ENCODE results near the gene CAPRIN2. TPM values are rescaled to one million over a fixed set of nuclear protein-coding genes. Genes with fewer than 3 reads are reported as not detected.

CAPRIN2 gene
- total and polyA plus RNA-seq, 2 experiments from 2014 or later: 36.5 to 41.3 TPM

DNA sequence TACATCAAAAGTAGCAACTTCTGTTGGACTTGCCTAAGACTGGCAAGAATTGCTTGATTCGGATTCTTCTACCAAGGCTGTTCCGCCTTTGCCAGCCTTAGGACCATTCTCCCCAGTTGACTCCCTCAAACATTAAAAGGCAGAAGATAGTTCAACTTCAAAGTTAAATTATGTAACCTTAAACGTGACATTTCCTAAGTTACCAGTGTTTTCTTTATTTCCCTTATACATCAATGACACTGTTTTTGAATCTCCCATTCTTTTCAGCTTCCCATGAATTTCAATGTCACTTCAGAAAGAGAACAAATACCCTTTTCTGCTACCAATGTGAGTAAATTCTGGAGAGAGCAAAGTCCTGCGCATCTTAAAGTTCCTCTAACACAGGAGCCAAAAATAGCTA, 25.2 kb downstream of the CAPRIN2 start (continued):
- TF ChIP-seq ZNF331 (CRISPR knock-in tag; IDR thresholded peaks at IDR 0.05; ENCODE audit: low read depth) (no peak), STAT1 (IDR thresholded peaks at IDR 0.05; ENCODE audit: unreplicated experiment) (no peak)
- TF ChIP-seq, protein P1, sequence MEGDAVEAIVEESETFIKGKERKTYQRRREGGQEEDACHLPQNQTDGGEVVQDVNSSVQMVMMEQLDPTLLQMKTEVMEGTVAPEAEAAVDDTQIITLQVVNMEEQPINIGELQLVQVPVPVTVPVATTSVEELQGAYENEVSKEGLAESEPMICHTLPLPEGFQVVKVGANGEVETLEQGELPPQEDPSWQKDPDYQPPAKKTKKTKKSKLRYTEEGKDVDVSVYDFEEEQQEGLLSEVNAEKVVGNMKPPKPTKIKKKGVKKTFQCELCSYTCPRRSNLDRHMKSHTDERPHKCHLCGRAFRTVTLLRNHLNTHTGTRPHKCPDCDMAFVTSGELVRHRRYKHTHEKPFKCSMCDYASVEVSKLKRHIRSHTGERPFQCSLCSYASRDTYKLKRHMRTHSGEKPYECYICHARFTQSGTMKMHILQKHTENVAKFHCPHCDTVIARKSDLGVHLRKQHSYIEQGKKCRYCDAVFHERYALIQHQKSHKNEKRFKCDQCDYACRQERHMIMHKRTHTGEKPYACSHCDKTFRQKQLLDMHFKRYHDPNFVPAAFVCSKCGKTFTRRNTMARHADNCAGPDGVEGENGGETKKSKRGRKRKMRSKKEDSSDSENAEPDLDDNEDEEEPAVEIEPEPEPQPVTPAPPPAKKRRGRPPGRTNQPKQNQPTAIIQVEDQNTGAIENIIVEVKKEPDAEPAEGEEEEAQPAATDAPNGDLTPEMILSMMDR (conservative IDR thresholded peaks at IDR 0.05; ENCODE audit: low read depth in 2 of 2): no peak

DNA sequence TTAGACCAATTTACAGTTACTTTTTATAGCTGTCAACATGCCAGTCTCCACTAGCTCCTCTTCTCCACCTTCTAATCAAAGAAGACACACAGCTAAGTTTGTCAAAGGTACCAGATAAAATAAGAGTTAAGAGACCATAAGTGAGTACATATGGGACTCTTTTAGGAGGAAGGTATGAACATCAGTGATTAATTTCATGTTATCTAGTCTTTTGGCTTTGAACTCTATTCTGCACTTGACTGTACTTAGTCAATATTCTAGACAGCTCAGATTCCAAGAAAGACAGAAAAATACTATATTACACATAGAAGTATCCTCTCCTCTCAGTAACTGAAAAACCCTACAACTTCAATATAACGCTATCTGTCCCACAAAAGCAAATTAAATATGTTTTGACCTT, 28.1 kb downstream of the CAPRIN2 start:
- TF ChIP-seq EZH2phosphoT487 (IDR thresholded peaks at IDR 0.05; ENCODE audit: unreplicated experiment): no peak
- TF ChIP-seq JUNB (IDR thresholded peaks at IDR 0.05; ENCODE audit: unreplicated experiment): no peak
- no peak for TF ChIP-seq ZNF114 (CRISPR knock-in tag; IDR thresholded peaks at IDR 0.05)
- no peak for TF ChIP-seq CREB1 (CRISPR knock-in tag; IDR thresholded peaks at IDR 0.05; ENCODE audit: low read depth)
- no peak for TF ChIP-seq STAT1 (IDR thresholded peaks at IDR 0.05; ENCODE audit: unreplicated experiment)
- no peak for TF ChIP-seq NANOG (IDR thresholded peaks at IDR 0.05; ENCODE audit: borderline replicate concordance)
- TF ChIP-seq EZH2 (IDR thresholded peaks at IDR 0.05; ENCODE audit: low read depth, unreplicated experiment): no peak
- TF ChIP-seq, protein P2, sequence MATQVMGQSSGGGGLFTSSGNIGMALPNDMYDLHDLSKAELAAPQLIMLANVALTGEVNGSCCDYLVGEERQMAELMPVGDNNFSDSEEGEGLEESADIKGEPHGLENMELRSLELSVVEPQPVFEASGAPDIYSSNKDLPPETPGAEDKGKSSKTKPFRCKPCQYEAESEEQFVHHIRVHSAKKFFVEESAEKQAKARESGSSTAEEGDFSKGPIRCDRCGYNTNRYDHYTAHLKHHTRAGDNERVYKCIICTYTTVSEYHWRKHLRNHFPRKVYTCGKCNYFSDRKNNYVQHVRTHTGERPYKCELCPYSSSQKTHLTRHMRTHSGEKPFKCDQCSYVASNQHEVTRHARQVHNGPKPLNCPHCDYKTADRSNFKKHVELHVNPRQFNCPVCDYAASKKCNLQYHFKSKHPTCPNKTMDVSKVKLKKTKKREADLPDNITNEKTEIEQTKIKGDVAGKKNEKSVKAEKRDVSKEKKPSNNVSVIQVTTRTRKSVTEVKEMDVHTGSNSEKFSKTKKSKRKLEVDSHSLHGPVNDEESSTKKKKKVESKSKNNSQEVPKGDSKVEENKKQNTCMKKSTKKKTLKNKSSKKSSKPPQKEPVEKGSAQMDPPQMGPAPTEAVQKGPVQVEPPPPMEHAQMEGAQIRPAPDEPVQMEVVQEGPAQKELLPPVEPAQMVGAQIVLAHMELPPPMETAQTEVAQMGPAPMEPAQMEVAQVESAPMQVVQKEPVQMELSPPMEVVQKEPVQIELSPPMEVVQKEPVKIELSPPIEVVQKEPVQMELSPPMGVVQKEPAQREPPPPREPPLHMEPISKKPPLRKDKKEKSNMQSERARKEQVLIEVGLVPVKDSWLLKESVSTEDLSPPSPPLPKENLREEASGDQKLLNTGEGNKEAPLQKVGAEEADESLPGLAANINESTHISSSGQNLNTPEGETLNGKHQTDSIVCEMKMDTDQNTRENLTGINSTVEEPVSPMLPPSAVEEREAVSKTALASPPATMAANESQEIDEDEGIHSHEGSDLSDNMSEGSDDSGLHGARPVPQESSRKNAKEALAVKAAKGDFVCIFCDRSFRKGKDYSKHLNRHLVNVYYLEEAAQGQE (IDR thresholded peaks at IDR 0.05; ENCODE audit: unreplicated experiment): no peak
- TF ChIP-seq, protein P3, sequence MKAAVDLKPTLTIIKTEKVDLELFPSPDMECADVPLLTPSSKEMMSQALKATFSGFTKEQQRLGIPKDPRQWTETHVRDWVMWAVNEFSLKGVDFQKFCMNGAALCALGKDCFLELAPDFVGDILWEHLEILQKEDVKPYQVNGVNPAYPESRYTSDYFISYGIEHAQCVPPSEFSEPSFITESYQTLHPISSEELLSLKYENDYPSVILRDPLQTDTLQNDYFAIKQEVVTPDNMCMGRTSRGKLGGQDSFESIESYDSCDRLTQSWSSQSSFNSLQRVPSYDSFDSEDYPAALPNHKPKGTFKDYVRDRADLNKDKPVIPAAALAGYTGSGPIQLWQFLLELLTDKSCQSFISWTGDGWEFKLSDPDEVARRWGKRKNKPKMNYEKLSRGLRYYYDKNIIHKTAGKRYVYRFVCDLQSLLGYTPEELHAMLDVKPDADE (IDR thresholded peaks at IDR 0.05): no peak
- ATAC-seq (no peak), DNase-seq (ENCODE audit: low spot score) (no peak)
- peaks cover 46% of the 10 kb centered on the region for H3K36me3 Mint-ChIP-seq (ENCODE audit: low read depth)
- H3K27me3 Mint-ChIP-seq (ENCODE audit: insufficient read depth, low read depth, poor library complexity): no peaks in the 10 kb centered on the region
- no peak overlapping the region for H3K4me3 Mint-ChIP-seq
- H3K4me1 ChIP-seq (ENCODE audit: insufficient read depth): no peaks in the 10 kb centered on the region
- H2AFZ ChIP-seq: no peak overlapping the region
- no peaks in the 10 kb centered on the region for H3K27me3 ChIP-seq (ENCODE audit: insufficient read depth)
- H3K9me3 Mint-ChIP-seq: no peaks in the 10 kb centered on the region
- peaks cover 9% of the 10 kb centered on the region for H4K20me1 ChIP-seq (replicated peaks; ENCODE audit: insufficient read depth)
- peaks cover 19% of the 10 kb centered on the region; the same call in 1 of the 2 replicates for H3K36me3 ChIP-seq (ENCODE audit: insufficient read depth)
- peaks cover 21% of the 10 kb centered on the region for H3K79me2 ChIP-seq (replicated peaks; ENCODE audit: insufficient read depth)
- no peaks in the 10 kb centered on the region for H3K4me1 Mint-ChIP-seq
- H3K27ac ChIP-seq (ENCODE audit: low read depth): no peak overlapping the region
- H3F3A ChIP-seq (replicated peaks; ENCODE audit: low read depth): no peaks in the 10 kb centered on the region
- H3K9me2 ChIP-seq (ENCODE audit: insufficient read depth): no peaks in the 10 kb centered on the region
- no peak overlapping the region for H3K27ac Mint-ChIP-seq
- H3K4me2 ChIP-seq: no peak overlapping the region
- no peak overlapping the region for H3K4me3 ChIP-seq
